Measurements from ENCODE around the gene TTC34.

TTC34 gene

GRCh38 chr1:2801535-2802291 is at the start of gene TTC34:
TTC34 (minus strand) TSS chr1:2801693; CDS start chr1:2800827, 866 bp downstream.
- peak; percentile 17 to 30 for DNase-seq (ENCODE audit: low read depth in 2 of 2)

- DNase-seq (ENCODE audit: low read depth in 2 of 2), result no peak
These were observed 49.0 kb upstream of the TTC34 start for GRCh38 chr1:2850502-2850901.

- DNase-seq (ENCODE audit: low read depth in 2 of 2), result no peak
These were observed 46.6 kb upstream of the TTC34 start for GRCh38 chr1:2848006-2848670.

- no peak for DNase-seq (ENCODE audit: low read depth in 2 of 2)
These were observed 45.8 kb upstream of the TTC34 start for GRCh38 chr1:2847086-2847985.

GRCh38 chr1:2845869-2846268 is 44.4 kb upstream of the TTC34 start:
- no peak for DNase-seq (ENCODE audit: low read depth in 2 of 2)

- DNase-seq (ENCODE audit: low read depth in 2 of 2), result peak; percentile 31 to 43
These were observed 38.7 kb upstream of the TTC34 start for GRCh38 chr1:2840036-2840809.

- no peak for DNase-seq (ENCODE audit: low read depth in 2 of 2)
These were observed 36.3 kb upstream of the TTC34 start for GRCh38 chr1:2837823-2838222.

GRCh38 chr1:2837316-2837715 is 35.8 kb upstream of the TTC34 start:
- DNase-seq (ENCODE audit: low read depth in 2 of 2), result no peak

GRCh38 chr1:2836333-2836970 is 35.0 kb upstream of the TTC34 start:
- no peak for DNase-seq (ENCODE audit: low read depth in 2 of 2)

GRCh38 chr1:2835650-2836159 is 34.2 kb upstream of the TTC34 start:
- DNase-seq (ENCODE audit: low read depth in 2 of 2), result no peak

- DNase-seq (ENCODE audit: low read depth in 2 of 2), result no peak
These were observed 33.5 kb upstream of the TTC34 start for GRCh38 chr1:2834741-2835564.

GRCh38 chr1:2834146-2834475 is 32.6 kb upstream of the TTC34 start:
- DNase-seq (ENCODE audit: low read depth in 2 of 2), result no peak

GRCh38 chr1:2833454-2834145 is 32.1 kb upstream of the TTC34 start:
- DNase-seq (ENCODE audit: low read depth in 2 of 2), result no peak

- DNase-seq (ENCODE audit: low read depth in 2 of 2), result no peak
These were observed 31.3 kb upstream of the TTC34 start for GRCh38 chr1:2832506-2833453.

- DNase-seq (ENCODE audit: low read depth in 2 of 2), result no peak
These were observed 30.2 kb upstream of the TTC34 start for GRCh38 chr1:2831596-2832212.

GRCh38 chr1:2830761-2831425 is 29.4 kb upstream of the TTC34 start:
- DNase-seq (ENCODE audit: low read depth in 2 of 2), result no peak
